Hematopoietic multipotent progenitor cell treated with erythropoietin and hydrocortisone succinate and interleukin-3 and kit ligand, for 8 days (in vitro differentiated cells): ENCODE measurements around the gene ENPP1.
"Not testable (repeated sequence)": the region's sequence is repeated elsewhere in the genome, so short reads cannot be mapped to it uniquely, and the experiment has no call there.

Experiments
- DNase-seq: peaks from one replicate; pipeline ENCODE4 v3.0.0-alpha.2; 2015

ENPP1 gene

DNA sequence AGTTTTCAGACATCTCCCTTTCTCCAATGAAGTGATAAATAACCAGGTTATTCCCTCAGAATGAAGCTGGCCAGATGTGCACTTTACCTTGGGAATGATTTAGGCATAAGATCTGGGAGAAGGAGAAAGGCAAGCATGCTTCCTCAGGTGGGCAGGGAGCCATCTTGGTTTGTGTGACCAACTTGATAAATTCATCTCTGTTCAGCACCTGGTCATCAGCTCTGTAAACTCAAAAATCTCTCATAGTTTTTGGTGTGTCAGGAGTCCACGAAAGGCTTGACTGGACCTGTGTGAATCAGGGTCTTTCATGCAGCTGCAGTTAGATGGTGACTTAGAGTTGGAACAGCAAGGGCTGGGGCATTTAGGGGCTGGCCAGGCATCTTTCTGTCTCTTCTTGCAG, 24.5 kb downstream of the ENPP1 start:
- DNase-seq, result no peak

GRCh38 chr6:131838051-131838450, 30.2 kb downstream of the ENPP1 start:
- DNase-seq, result no peak

DNA sequence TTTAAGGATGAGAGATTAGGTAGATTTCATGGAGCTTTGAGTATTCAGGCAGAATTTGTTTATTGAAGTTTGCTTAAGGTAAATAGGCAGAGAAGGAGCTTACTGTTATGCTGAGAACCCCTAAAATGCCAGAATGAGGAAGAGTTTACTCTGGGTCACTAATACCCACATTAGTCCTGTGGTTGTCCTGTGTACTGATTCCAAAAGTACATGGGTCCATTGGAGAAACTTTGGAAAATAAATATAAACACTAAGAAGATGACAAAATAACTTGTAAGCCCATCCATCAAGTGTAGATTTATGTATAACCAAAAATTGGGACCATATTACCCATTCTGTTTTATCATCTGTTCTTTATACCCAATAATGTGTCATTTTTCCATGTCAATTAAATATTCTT, 31.6 kb downstream of the ENPP1 start:
- no peak for DNase-seq

GRCh38 chr6:131840441-131840840, 32.6 kb downstream of the ENPP1 start:
- DNase-seq, result no peak

GRCh38 chr6:131840936-131841583, 33.2 kb downstream of the ENPP1 start:
- DNase-seq, result no peak

DNA sequence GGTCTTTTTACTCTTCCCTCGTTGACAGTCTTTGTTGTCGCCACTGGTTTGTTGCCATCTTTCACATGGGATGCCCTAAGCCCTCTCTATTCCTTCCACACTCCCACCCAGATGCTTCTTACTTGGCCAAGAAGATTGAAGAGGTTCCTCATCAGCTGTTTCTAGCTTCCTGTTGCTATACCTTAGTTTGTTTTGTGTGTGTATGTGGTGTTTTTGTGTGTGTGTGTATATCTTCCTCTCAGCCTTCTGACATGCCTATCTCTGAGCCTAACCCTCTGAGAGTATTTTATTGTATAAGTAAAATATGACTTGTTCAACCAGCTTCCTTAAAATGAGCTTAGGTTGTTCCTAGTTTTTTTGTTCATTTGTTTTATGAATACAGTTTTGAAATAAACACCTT, 35.9 kb downstream of the ENPP1 start:
- DNase-seq, result no peak

DNA sequence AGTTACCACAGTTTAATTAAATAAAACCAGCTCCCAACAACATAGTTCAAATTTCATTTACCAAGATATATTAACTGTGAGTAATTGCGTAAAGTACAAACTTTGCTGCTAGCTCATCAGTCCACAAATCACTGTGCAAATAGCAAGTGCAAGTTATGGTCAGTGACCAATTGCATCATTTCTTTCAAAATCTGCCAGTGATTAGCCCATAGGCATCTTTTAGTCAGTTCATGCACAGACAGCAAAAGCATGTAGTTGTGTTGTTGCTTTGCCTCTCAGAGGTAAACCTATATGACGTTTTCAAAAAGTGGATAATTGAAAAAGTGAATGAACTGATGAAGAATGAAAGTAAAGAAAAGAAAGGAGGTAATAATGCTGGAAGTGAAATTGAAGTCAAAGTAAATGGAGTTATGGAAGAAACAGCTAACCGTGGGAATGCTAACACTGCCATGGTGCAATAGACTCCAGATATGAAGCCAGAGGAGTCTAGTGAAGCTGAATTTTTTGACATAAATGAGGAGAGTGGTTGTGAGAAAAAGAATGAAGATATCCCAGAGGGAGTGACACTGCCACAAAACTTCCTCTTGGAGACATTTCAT, 36.5 kb downstream of the ENPP1 start:
- no peak for DNase-seq

DNA sequence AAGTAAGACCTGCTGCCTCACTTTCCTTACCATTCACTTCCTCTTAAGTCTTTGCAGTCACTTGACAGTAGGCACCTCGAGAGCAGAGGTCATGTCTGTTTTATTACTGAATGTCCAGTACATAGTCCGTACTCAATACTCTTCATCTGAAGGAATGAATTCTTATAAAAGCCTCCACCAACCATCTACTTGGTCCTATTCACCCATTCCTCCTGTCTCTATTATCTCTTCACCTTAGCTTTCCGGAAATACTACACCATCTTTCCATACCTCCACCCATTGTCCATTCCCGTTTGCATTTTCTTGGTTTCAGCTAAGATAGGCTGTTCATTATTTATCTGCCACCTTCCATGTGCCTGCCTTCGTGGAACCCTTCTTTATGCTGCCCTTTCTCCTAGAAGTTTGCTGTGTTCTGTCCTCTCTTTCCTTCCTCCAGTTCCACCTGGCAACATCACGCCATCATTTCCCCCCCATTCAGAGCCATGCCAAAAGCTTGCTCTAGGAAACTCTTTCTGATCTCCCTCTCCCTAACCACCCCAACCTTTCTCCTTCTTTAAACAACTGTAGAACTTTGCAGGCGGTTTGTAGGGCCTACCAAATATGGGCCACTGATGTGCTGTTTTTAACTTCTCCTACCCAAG, 38.3 kb downstream of the ENPP1 start:
- DNase-seq, result no peak

DNA sequence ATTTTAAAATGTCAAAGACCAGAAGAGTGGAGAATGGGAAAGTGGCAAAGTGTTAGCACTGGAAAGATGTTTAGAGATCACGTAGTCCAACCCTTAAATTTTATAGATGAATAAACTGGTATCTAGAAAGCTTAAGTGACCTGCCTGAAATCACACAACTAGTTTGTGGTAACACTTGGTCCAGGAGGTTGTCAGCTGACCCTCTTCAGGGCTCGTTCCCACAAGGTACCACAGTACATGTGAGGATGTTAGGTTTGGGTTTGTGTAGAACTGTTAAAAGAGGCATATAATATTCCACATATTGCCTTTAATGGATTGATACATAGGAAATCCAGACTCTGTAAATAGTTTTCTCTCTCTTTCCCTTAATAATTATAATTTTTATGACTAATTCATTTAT, 39.1 kb downstream of the ENPP1 start:
- DNase-seq, result no peak

GRCh38 chr6:131849799-131850198, 42.0 kb downstream of the ENPP1 start:
- no peak for DNase-seq

- DNase-seq, result no peak
These were observed 43.4 kb downstream of the ENPP1 start for GRCh38 chr6:131851049-131851769.

- no peak for DNase-seq
These were observed 44.4 kb downstream of the ENPP1 start for GRCh38 chr6:131852200-131852599.

DNA sequence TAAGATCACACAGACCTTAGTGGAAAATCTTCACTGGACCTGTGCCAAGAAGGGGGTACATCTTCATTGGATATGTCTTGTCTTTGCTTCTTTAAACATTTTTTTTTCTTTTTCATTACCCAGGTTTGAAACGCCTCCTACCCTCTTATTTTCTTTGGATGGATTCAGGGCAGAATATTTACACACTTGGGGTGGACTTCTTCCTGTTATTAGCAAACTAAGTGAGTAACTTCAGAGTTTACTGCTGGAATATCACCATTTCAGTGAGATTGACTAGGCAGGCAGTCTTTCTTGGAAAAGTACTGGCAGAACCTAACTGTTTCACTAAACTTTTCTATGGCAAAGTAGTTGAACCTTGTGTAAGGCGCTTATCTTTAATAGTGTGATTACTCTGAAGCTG, 47.0 kb downstream of the ENPP1 start:
- DNase-seq, result no peak

DNA sequence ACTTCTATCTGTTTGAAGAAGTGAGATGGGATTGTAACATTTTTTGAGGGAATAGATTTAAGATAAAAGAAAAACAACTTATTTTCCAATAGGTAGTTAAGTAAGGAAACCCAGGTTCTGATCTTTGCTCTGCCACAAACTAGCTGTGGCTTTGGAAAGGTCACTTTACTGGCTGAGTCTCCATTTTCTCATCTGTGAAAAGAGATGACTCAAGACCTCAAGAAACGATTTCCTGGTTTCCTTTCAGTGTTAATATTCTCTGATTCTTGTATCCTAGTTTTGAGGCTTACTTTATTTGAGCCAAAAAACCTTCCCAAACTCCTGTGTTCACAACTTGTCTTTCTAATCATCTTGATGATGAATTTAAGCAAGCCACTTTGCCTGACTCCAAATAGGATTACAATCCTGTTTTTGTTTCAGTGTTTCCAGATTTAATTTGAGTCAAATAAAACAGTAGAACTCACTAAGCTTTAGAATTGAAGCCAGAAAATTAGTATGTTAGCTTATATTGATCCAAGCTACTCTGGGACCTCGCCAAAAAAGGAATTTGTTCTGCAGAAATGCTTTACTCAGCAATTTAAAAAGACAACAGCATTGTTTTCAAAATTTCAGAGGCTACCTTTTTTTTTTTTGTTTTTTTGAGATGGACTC, 51.1 kb downstream of the ENPP1 start:
- DNase-seq, result no peak

DNA sequence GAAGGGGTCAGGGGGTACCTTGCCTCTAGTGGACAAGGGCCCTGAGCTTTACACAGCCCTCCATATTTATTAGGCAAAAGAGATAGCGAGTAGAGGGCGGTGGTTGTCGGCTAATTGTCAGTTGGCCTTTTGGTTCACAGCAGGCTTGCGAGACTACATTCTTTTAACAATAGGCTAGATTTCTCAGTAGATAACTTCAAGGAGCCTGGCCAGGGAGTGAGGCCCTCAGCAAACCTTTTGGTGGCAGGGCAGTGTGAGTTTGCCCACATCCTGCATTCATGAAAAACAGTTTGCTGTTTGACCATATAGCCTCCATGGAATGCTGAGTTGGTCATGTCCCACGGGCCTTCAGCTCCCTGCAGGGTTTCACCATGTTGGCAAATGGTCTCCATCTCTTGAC, 51.8 kb downstream of the ENPP1 start:
- DNase-seq, result not testable (repeated sequence)

DNA sequence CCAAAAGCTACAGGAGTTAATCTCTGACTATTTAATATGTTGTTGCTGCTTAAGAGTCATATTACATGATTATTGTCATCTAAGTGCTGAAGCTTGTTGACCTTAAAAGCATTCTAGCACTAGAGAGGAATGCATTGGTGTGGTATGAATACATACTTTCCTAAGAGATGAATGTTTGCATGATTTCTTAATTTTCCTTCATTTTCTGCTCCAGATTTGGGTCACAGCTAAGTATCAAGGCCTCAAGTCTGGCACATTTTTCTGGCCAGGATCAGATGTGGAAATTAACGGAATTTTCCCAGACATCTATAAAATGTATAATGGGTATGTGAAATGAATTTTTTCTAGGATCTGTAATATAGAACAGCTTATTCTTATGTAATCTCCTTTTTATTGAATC, 53.6 kb downstream of the ENPP1 start:
- no peak for DNase-seq

DNA sequence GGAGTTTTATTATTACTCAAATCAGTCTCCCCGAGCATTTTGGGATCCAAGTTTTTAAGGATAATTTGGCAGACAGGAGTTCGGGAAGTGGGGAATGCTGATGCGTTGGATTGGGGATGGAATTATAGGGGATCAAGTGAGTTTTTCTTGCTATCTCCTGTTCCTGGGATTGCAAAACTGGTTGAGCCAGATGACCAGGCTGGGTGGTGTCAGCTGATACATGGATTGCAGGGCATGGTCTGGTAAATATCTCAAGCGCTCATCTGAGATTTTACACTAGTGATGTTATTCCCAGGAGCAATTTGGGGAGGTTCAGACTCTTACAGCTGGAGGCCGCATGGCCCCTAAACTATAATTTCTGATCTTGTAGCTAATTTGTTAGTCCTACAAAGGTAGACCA, 54.7 kb downstream of the ENPP1 start:
- DNase-seq, result no peak

- no peak for DNase-seq
These were observed 59.9 kb downstream of the ENPP1 start for GRCh38 chr6:131867744-131868143.

DNA sequence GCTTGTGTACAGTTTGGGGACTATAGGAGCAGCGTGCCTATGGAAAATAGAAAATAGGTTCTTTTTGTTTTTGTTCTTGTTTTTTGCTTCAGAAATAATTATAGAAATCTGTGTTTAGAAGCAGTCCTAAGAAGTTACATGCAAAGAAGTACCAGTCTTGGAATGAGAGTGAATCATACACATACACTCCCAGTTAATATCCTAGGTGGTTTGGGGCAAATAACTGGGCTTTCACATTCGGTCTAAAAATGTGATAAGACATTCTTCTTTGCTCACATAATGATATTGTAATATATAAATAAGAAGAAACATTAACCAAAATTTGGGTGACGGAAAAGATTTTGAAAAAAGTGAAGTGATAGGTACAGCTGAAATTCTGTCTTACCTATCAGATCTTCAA, 61.0 kb downstream of the ENPP1 start:
- no peak for DNase-seq

GRCh38 chr6:131875647-131876046, 67.8 kb downstream of the ENPP1 start:
- peak; percentile 16 for DNase-seq

- no peak for DNase-seq
These were observed 68.7 kb downstream of the ENPP1 start for GRCh38 chr6:131876545-131876944.

- DNase-seq, result no peak
These were observed 70.4 kb downstream of the ENPP1 start for GRCh38 chr6:131877999-131878789.

GRCh38 chr6:131883016-131883415, 75.2 kb downstream of the ENPP1 start:
- DNase-seq, result no peak
